ENCODE measurements around the gene PRKD2. TPM values are rescaled to one million over a fixed set of nuclear protein-coding genes. Genes with fewer than 3 reads are reported as not detected.

The PRKD2 gene
- total and polyA plus RNA-seq, 8 donors: 7.0 to 50.6 (median 26.3) TPM

DNA sequence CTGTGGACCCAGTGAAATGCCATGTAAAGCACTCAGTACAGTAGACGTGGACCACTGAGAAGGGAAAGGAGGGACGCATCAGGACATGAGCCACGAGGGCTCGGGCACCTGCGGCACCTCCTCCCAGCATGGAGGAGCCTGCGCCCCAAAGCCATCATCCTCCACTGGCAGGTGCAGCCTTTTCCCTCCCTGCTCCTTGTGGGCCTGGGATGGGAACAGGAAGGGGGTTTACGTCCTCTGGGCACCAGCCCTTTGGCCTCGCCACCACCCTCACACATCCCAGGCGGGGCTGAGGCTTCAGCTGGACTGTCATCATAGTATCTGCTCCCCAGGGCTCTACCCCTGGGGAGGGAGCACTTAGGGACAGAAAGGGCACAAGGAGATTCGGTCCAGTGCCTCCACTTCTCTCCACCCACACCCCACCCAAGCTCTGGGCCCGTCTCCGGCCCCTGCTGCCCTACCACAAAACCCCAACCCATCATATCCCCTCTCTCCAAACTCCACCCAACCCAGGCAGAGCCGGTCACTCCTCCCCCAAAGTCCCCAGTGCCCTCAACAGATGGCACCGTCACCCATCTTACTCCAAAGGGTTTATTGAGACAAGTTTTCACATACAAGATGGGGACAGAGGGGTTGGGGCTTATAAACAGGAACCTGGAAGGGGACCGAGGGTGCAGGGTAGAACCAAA is 2.2 kb upstream of the PRKD2 start:
- H3K4me1 ChIP-seq: peaks cover 19 to 45% (median 37%) of the 10 kb centered on the region in 4 donors
- no peaks in the 10 kb centered on the region for H3K9me3 ChIP-seq
- H3K27ac ChIP-seq: peak overlapping the region in 3 of 5 donors; percentile 91 to 93 (median 92)
- no peak for DNase-seq
- intact Hi-C loops (cut with DNase I; ENCODE audit: low total_unique reads): no loop called here
- TF ChIP-seq, protein P1, sequence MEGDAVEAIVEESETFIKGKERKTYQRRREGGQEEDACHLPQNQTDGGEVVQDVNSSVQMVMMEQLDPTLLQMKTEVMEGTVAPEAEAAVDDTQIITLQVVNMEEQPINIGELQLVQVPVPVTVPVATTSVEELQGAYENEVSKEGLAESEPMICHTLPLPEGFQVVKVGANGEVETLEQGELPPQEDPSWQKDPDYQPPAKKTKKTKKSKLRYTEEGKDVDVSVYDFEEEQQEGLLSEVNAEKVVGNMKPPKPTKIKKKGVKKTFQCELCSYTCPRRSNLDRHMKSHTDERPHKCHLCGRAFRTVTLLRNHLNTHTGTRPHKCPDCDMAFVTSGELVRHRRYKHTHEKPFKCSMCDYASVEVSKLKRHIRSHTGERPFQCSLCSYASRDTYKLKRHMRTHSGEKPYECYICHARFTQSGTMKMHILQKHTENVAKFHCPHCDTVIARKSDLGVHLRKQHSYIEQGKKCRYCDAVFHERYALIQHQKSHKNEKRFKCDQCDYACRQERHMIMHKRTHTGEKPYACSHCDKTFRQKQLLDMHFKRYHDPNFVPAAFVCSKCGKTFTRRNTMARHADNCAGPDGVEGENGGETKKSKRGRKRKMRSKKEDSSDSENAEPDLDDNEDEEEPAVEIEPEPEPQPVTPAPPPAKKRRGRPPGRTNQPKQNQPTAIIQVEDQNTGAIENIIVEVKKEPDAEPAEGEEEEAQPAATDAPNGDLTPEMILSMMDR (IDR thresholded peaks at IDR 0.05): no peak
- H3K27me3 ChIP-seq: no peaks in the 10 kb centered on the region
- no peak overlapping the region for H3K4me3 ChIP-seq
- H3K36me3 ChIP-seq: peaks cover 39 to 51% (median 48%) of the 10 kb centered on the region in 4 donors
- 71 to 81% (median 78%) methylated on average over 13 to 15 of the region's 15 CpGs for WGBS, 5 donors

DNA sequence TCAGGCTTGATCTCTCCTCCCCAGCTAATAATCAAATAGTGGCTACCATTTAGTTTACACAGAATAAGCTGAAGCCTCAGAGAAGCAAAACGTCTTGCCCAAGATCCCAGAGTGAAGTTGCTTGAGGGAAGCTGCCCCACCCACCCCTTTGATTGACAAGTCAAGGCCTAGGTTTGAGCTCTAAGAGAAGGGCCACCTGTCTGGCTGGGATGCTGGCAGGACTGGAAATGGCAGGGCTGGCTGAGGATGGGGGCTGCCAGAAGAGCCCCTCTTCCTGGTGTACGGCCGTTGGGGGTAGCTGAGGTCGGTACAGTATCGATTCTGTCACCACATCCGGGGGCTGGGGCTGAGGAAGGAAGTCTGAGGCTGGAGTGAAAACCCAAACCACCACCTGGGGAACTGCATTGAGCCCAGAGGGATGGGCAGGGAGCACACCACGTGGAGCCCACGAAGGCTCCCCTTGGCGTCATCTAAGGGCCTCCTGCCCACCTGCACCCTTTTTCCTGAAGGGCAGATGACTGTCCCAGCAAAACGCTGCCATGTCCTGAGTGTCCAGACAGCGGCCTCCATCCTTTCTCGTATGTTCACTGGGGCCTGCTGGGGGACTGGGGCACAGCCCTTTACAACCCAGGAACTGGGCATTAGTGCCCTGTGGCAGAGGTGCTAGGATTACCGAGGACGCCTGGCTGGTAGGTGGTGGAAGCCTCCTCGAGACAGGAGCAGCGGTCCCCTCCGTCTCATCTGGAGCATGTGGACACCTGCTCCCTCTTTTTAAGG is 1.4 kb upstream of the PRKD2 start:
- H3K36me3 ChIP-seq: peaks cover 33 to 43% (median 41%) of the 10 kb centered on the region in 4 donors
- TF ChIP-seq EP300 (IDR thresholded peaks at IDR 0.05): no peak
- no peak for TF ChIP-seq POLR2A (IDR thresholded peaks at IDR 0.05)
- TF ChIP-seq POLR2AphosphoS5 (IDR thresholded peaks at IDR 0.05): no peak
- TF ChIP-seq, protein P1 (IDR thresholded peaks at IDR 0.05): no peak
- 43 to 63% (median 47%) methylated on average over 7 to 17 of the region's 17 CpGs for WGBS, 5 donors
- peak; percentile 45 to 70 for DNase-seq
- H3K4me1 ChIP-seq: peaks cover 19 to 50% (median 42%) of the 10 kb centered on the region in 4 donors
- peak overlapping the region in 2 of 4 donors; percentile 74 to 76 for H3K4me3 ChIP-seq
- H3K27me3 ChIP-seq: no peaks in the 10 kb centered on the region
- peak overlapping the region; percentile 75 to 93 (median 91) for H3K27ac ChIP-seq
- no peaks in the 10 kb centered on the region for H3K9me3 ChIP-seq
- intact Hi-C loops (cut with DNase I; ENCODE audit: low total_unique reads): no loop called here

DNA sequence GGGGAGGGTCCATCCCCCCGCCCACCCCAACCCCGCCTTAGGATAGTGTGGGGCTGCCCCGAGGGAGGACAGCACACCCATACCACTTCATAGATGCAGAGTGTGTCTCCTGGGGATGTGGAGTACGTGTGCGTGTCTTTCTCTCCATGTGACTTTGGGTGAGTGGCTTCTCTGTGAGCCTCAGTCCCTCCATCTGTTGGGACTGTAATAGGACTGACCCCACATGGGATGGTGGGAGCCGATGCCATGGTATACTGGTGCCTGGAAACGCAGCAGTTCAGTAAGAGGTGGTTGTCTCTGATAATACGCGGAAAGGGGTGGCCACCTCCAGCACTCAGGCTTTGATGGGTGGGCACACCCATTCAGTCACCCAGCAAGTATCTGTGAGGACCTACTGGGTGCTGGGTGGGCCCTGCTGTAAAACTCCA is 816 bp upstream of the PRKD2 start:
- H3K4me1 ChIP-seq: peaks cover 19 to 53% (median 43%) of the 10 kb centered on the region in 4 donors
- H3K27ac ChIP-seq: peak overlapping the region; percentile 75 to 93 (median 91)
- WGBS, 5 donors: 9 to 20% (median 11%) methylated on average over 8 to 9 of the region's 9 CpGs
- peaks cover 27 to 37% (median 35%) of the 10 kb centered on the region in 4 donors for H3K36me3 ChIP-seq
- DNase-seq: no peak
- H3K27me3 ChIP-seq: no peaks in the 10 kb centered on the region
- peak overlapping the region; percentile 69 to 76 (median 74) for H3K4me3 ChIP-seq
- no peaks in the 10 kb centered on the region for H3K9me3 ChIP-seq
- TF ChIP-seq EP300 (IDR thresholded peaks at IDR 0.05) (no peak), POLR2AphosphoS5 (IDR thresholded peaks at IDR 0.05) (no peak), POLR2A (IDR thresholded peaks at IDR 0.05) (no peak)
- TF ChIP-seq, protein P1 (IDR thresholded peaks at IDR 0.05): no peak
- intact Hi-C loops (cut with DNase I; ENCODE audit: low total_unique reads): no loop called here

DNA sequence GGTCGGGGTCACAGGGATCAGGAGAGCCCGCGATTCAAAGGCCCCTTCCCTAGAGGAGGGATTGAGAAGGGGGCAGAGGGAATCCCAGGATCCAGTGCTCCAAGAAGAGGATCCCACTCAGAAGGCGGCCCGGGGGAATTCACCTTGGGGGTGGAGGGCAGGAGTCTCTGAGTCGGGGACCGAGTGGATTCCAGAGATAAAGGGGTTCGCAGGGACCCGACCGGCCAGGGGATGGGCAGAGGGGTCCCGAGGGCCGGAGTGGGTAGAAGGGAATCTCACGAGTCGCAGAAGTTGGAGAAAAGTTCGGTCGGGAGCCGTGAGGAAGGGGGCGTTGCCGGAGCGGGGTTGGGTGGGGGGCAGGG is 261 bp downstream of the PRKD2 start:
- Histone ChIP-seq H3K36me3 (peaks cover 16 to 30% (median 25%) of the 10 kb centered on the region in 4 donors), H3K27ac (peak overlapping the region; percentile 75 to 93 (median 91)), H3K4me1 (peaks cover 19 to 53% (median 43%) of the 10 kb centered on the region in 4 donors), H3K9me3 (no peaks in the 10 kb centered on the region), H3K27me3 (no peaks in the 10 kb centered on the region), H3K4me3 (peak overlapping the region; percentile 69 to 76 (median 74))
- no peak for TF ChIP-seq EP300 (IDR thresholded peaks at IDR 0.05)
- no peak for TF ChIP-seq POLR2AphosphoS5 (IDR thresholded peaks at IDR 0.05)
- TF ChIP-seq, protein P1 (IDR thresholded peaks at IDR 0.05): no peak
- no peak for TF ChIP-seq POLR2A (IDR thresholded peaks at IDR 0.05)
- intact Hi-C loops (cut with DNase I; ENCODE audit: low total_unique reads): no loop called here
- WGBS, 5 donors: 0 to 1% (median 0%) methylated on average over 14 to 20 of the region's 20 CpGs
- no peak for DNase-seq
